Heart left ventricle (tissue), 16 donors: Measurements from ENCODE around the gene MTMR4. TPM values are rescaled to one million over a fixed set of nuclear protein-coding genes. Genes with fewer than 3 reads are reported as not detected.

Experiments
- ATAC-seq, 4 donors: fragments of 200-7000 bp; cut with Tn5 transposase; one replicate each; pipeline ENCODE4 v1.9.1; 2020 to 2022; ENCODE audit warnings: moderate library complexity in 4 of 4, mild to moderate bottlenecking in 3 of 4, moderate number of reproducible peaks in 1 of 4
- DNase-seq, 5 donors: peaks; one replicate each; pipeline ENCODE4 v3.0.0-alpha.2; 2020
- H3K27ac ChIP-seq, 12 donors: fragments of 200-600 bp; sonication (generic) in 4 of 12; one replicate each; pipeline versions ENCODE4 v1.5.0 to v1.8.0; 2016 to 2022; ENCODE audit warnings: mild to moderate bottlenecking in 2 of 12
- H3K27me3 ChIP-seq, 9 donors: fragments of 200-600 bp; sonication (generic) in 2 of 9; one replicate each; pipeline versions ENCODE4 v1.5.1 to v1.8.0; 2016 to 2022; ENCODE audit warnings: mild to moderate bottlenecking in 3 of 9
- H3K36me3 ChIP-seq, 9 donors: fragments of 200-600 bp; sonication (generic) in 2 of 9; one replicate each; pipeline versions ENCODE4 v1.5.0 to v1.8.0; 2018 to 2022; ENCODE audit warnings: mild to moderate bottlenecking in 2 of 9
- H3K4me1 ChIP-seq, 12 donors: fragments of 200-600 bp; sonication (generic) in 4 of 12; one replicate each; pipeline versions ENCODE4 v1.5.0 to v1.8.0; 2016 to 2022; ENCODE audit warnings: mild to moderate bottlenecking in 3 of 12
- H3K4me3 ChIP-seq, 12 donors: fragments of 200-600 bp; sonication (generic) in 4 of 12; one replicate each; pipeline versions ENCODE4 v1.5.0 to v1.8.0; 2017 to 2022; ENCODE audit warnings: mild to moderate bottlenecking in 9 of 12, moderate library complexity in 4 of 12
- H3K9me3 ChIP-seq, 12 donors: fragments of 200-600 bp; sonication (generic) in 4 of 12; one replicate each; pipeline versions ENCODE4 v1.5.0 to v1.8.0; 2016 to 2022; ENCODE audit warnings: mild to moderate bottlenecking in 1 of 12
- CTCF ChIP-seq, 12 donors: fragments of 200-600 bp; sonication (generic) in 4 of 12; IDR thresholded peaks; one replicate each; pipeline versions ENCODE4 v1.5.0 to v1.8.0; 2018 to 2022; ENCODE audit warnings: antibody characterized with exemption in 12 of 12, mild to moderate bottlenecking in 5 of 12
- POLR2A ChIP-seq, 2 donors: fragments of 450-650 bp; IDR thresholded peaks; one replicate each; pipeline ENCODE4 v1.6.1; 2017; ENCODE audit warnings: antibody characterized with exemption in 2 of 2, mild to moderate bottlenecking in 2 of 2, moderate library complexity in 2 of 2
- WGBS, 4 donors: extraction: QIAGEN DNeasy Blood & Tissue Kit in 2 of 4; methylation state at CpG; one replicate each; pipeline versions ENCODE4 v1.1.5 to v1.1.7; 2013 to 2018; 5-methylcytosine and 5-hydroxymethylcytosine counted together
- intact Hi-C, 10 donors: fragments of 100-400 bp; cut with DNase I; formaldehyde crosslinking; loops; one replicate each; pipeline versions ENCODE4 v1.11.1 to v1.14.2; 2022
- polyA plus RNA-seq, 2 donors: library from polyadenylated mRNA; stranded (reverse); fragments of 200-250 nt; gene quantifications; one replicate each; pipeline ENCODE4 v1.2.3, GENCODE V29; 2013
- total RNA-seq, 9 donors: library from RNA; depleted of rRNA in 2 of 9; stranded (reverse); fragments of >200 nt in 2 of 9; fragmentation: NEBNext Ultra II Directional in 3 of 9; extraction: Animal tissue kit (Norgen Biotek cat#: 25700) in 3 of 9; gene quantifications; one replicate each; pipeline versions ENCODE4 v1.1.0 to v1.2.4, GENCODE V29; 2016 to 2023
- donor health status: ischemic (EF 13 %, LVEDD 7.1; RV severe dilation, severe dysfunction).
- donor health status: healthy with polysubstance abuse.
- donor health status: DM: no; HTN: yes; CAD: no.
- donor health status: DM: no; HTN: no; CAD: no.
- donor health status: ischemic (EF 25% LVEDD 6.9; RV normal size, moderate dysfunction).
- donor health status: ischemic (EF 25% LVEDD 5.7; RV mildly dilated, moderate dysfunction).
- donor health status: healthy.
- donor health status: DM: yes; HTN: yes; CAD: no.
- donor health status: ischemic (EF 35%, LVEDD 5.7; RV mildly dilated, moderate dysfunction).
- donor health status: nonischemic (EF 11% LVEDD 7.7; RV severe dilation, severe dysfunction).
- donor health status: DM: yes; HTN: yes; CAD: no.
- donor health status: PGD.
- donor health status: ischemic (EF 29% LVEDD 5.4; RV normal size, mild dysfunction).
- donor health status: nonischemic (EF 23%, LVEDD 6.1; RV moderate dilation, normal function).

Gene MTMR4
- total and polyA plus RNA-seq, 11 donors, result 9.1 to 24.9 (median 19.8) TPM

GRCh38 chr17:58531122-58531521 lies 16.7 kb upstream of the MTMR4 start:
- WGBS, 4 donors, result 26 to 50% (median 50%) methylated on average over 3 of the region's 3 CpGs; no CpG with 5 or more reads in 1 of the 4 donors

GRCh38 chr17:58530655-58531054 lies 16.2 kb upstream of the MTMR4 start:
- WGBS, 4 donors, result 29 to 100% (median 66%) methylated on average over 1 to 2 of the region's 2 CpGs
- no peak for DNase-seq
- peaks cover 0 to 5% (median 0%) of the 10 kb centered on the region in 9 donors for H3K27me3 ChIP-seq
- H3K4me3 ChIP-seq, result peak overlapping the region in 8 of 12 donors; percentile 58 to 80 (median 69)
- H3K4me1 ChIP-seq, result peaks cover 4 to 89% (median 52%) of the 10 kb centered on the region in 12 donors
- intact Hi-C loops, result loop anchor here in 4 of 10 donors (5.0 to 10.0 kb wide), 3 partner anchors 47 to 154 kb away; no protein-coding TSS in a partner anchor
- H3K36me3 ChIP-seq, result no peaks in the 10 kb centered on the region
- H3K9me3 ChIP-seq, result no peaks in the 10 kb centered on the region
- no peak for ATAC-seq
- TF ChIP-seq CTCF (IDR thresholded peaks at IDR 0.05) (no peak), POLR2A (IDR thresholded peaks at IDR 0.05) (no peak)
- peak overlapping the region in 10 of 12 donors; percentile 4 to 78 (median 56) for H3K27ac ChIP-seq

More at GRCh38 chr17:58531122-58531521, 16.7 kb upstream of the MTMR4 start:
- H3K4me1 ChIP-seq, result peaks cover 4 to 87% (median 49%) of the 10 kb centered on the region in 12 donors
- peaks cover 0 to 5% (median 0%) of the 10 kb centered on the region in 9 donors for H3K27me3 ChIP-seq
- ATAC-seq (no peak), DNase-seq (no peak)
- H3K36me3 ChIP-seq, result no peaks in the 10 kb centered on the region
- intact Hi-C loops, result loop anchor here in 4 of 10 donors (5.0 to 10.0 kb wide), 3 partner anchors 46 to 154 kb away; no protein-coding TSS in a partner anchor
- no peaks in the 10 kb centered on the region for H3K9me3 ChIP-seq
- H3K27ac ChIP-seq, result peak overlapping the region; percentile 9 to 78 (median 66)
- TF ChIP-seq CTCF (IDR thresholded peaks at IDR 0.05) (no peak), POLR2A (IDR thresholded peaks at IDR 0.05) (no peak)
- peak overlapping the region; percentile 40 to 88 (median 64) for H3K4me3 ChIP-seq

GRCh38 chr17:58529275-58529674 lies 14.8 kb upstream of the MTMR4 start:
- no peak for ATAC-seq
- Histone ChIP-seq H3K4me3 (peak overlapping the region in 8 of 12 donors; percentile 15 to 43 (median 30)), H3K36me3 (peaks cover 0 to 4% (median 0%) of the 10 kb centered on the region in 9 donors), H3K27me3 (peaks cover 0 to 5% (median 0%) of the 10 kb centered on the region in 9 donors), H3K9me3 (no peaks in the 10 kb centered on the region), H3K4me1 (peaks cover 9 to 88% (median 60%) of the 10 kb centered on the region in 12 donors), H3K27ac (peak overlapping the region in 11 of 12 donors; percentile 37 to 78 (median 60))
- no peak for DNase-seq
- WGBS, 4 donors, result 16 to 44% (median 36%) methylated on average over 1 of the region's 1 CpG
- TF ChIP-seq POLR2A (IDR thresholded peaks at IDR 0.05) (no peak), CTCF (IDR thresholded peaks at IDR 0.05) (no peak)
- intact Hi-C loops, result loop anchor here in 2 of 10 donors (10.0 kb wide), 4 partner anchors 46 to 176 kb away; no protein-coding TSS in a partner anchor

GRCh38 chr17:58528443-58528842 lies 14.0 kb upstream of the MTMR4 start:
- intact Hi-C loops, result loop anchor here in 2 of 10 donors (10.0 kb wide), 4 partner anchors 46 to 176 kb away; no protein-coding TSS in a partner anchor
- ATAC-seq, result no peak

More at GRCh38 chr17:58528443-58528842, 14.0 kb upstream of the MTMR4 start:
- WGBS, 4 donors, result 35 to 46% (median 41%) methylated on average over 3 of the region's 3 CpGs
- TF ChIP-seq POLR2A (IDR thresholded peaks at IDR 0.05) (no peak), CTCF (IDR thresholded peaks at IDR 0.05) (no peak)
- Histone ChIP-seq H3K27ac (peak overlapping the region in 11 of 12 donors; percentile 37 to 78 (median 60)), H3K4me1 (peaks cover 9 to 85% (median 59%) of the 10 kb centered on the region in 12 donors), H3K36me3 (peaks cover 0 to 11% (median 0%) of the 10 kb centered on the region in 9 donors), H3K4me3 (peak overlapping the region in 8 of 12 donors; percentile 15 to 43 (median 30)), H3K27me3 (peaks cover 0 to 5% (median 0%) of the 10 kb centered on the region in 9 donors), H3K9me3 (no peaks in the 10 kb centered on the region)
- no peak for DNase-seq
